ENCODE data around the gene KRTAP22-1.

DNA sequence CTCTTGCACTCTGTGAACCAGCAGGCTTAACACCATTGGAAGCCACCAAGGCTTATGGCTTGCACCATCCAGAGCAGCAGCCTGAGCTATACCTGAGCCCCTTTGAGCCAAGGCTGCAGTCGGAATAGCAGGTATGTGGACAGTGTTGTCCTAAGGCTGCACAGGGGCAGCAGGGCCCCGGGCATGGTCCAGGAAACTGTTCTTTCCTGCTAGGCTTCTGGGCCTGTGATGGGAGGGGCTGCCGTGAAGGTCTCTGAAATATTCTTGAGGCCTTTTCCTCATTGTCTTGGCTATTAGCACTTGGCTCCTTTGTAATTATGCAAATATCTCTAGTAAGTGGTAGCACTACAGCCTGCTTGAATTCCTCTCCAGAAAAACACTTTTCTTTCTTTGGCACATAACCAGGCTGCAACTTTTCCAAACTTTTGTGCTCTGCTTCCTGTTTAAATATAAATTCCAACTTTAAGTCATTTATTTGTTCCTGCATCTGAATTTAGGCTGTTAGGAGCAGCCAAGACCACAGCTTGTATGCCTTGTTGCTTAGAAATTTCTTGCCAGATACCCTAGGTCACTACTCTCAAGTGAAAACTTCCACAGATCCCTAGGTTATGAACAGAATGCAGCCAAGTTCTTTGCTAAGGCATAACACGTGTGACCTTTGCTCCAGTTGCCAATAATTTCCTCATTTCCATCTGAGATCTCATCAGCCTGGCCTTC is 24.7 kb downstream of the KRTAP22-1 start:
- TF ChIP-seq RAD21 (IDR thresholded peaks at IDR 0.05; ENCODE audit: low read length) (no peak), POLR2A (IDR thresholded peaks at IDR 0.05; ENCODE audit: low read depth, low read length) (no peak), CEBPB (IDR thresholded peaks at IDR 0.05; ENCODE audit: low read depth, low read length) (no peak), MAZ (IDR thresholded peaks at IDR 0.05; ENCODE audit: borderline replicate concordance, low read depth, low read length) (no peak), SMC3 (IDR thresholded peaks at IDR 0.05; ENCODE audit: low read depth, low read length) (no peak), MXI1 (IDR thresholded peaks at IDR 0.05; ENCODE audit: borderline replicate concordance, low read depth, low read length) (no peak), RFX5 (IDR thresholded peaks at IDR 0.05; ENCODE audit: low read depth, low read length) (no peak), NFE2L2 (IDR thresholded peaks at IDR 0.05; ENCODE audit: low read depth, low read length) (no peak), CHD1 (IDR thresholded peaks at IDR 0.05; ENCODE audit: low read depth, low read length) (no peak)
- TF ChIP-seq, protein P1, sequence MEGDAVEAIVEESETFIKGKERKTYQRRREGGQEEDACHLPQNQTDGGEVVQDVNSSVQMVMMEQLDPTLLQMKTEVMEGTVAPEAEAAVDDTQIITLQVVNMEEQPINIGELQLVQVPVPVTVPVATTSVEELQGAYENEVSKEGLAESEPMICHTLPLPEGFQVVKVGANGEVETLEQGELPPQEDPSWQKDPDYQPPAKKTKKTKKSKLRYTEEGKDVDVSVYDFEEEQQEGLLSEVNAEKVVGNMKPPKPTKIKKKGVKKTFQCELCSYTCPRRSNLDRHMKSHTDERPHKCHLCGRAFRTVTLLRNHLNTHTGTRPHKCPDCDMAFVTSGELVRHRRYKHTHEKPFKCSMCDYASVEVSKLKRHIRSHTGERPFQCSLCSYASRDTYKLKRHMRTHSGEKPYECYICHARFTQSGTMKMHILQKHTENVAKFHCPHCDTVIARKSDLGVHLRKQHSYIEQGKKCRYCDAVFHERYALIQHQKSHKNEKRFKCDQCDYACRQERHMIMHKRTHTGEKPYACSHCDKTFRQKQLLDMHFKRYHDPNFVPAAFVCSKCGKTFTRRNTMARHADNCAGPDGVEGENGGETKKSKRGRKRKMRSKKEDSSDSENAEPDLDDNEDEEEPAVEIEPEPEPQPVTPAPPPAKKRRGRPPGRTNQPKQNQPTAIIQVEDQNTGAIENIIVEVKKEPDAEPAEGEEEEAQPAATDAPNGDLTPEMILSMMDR (conservative IDR thresholded peaks at IDR 0.05; ENCODE audit: low read depth, low read length), result no peak
- TF ChIP-seq, protein P2, sequence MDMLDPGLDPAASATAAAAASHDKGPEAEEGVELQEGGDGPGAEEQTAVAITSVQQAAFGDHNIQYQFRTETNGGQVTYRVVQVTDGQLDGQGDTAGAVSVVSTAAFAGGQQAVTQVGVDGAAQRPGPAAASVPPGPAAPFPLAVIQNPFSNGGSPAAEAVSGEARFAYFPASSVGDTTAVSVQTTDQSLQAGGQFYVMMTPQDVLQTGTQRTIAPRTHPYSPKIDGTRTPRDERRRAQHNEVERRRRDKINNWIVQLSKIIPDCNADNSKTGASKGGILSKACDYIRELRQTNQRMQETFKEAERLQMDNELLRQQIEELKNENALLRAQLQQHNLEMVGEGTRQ (IDR thresholded peaks at IDR 0.05; ENCODE audit: low read depth, low read length), result no peak

Measured in IMR-90 (cell line).